HG03108 (cell line): Measurements from ENCODE around the gene CAV2.

Source experiments
- ATAC-seq: cut with Tn5 transposase; IDR thresholded peaks from one replicate; pipeline ENCODE4 v1.9.1; 2021; ENCODE audit warnings: moderate library complexity; ENCODE audit not compliant: unreplicated experiment

Gene CAV2

GRCh38 chr7:116494472-116494871 lies 5.1 kb upstream of the CAV2 start:
- ATAC-seq, result no peak

GRCh38 chr7:116495736-116496135 lies 3.8 kb upstream of the CAV2 start:
- ATAC-seq, result no peak

GRCh38 chr7:116496653-116497052 lies 2.9 kb upstream of the CAV2 start:
- ATAC-seq, result no peak

- no peak for ATAC-seq
Measured at GRCh38 chr7:116497708-116498107, 1.8 kb upstream of the CAV2 start.

GRCh38 chr7:116500078-116500853 lies 728 bp downstream of the CAV2 start:
- no peak for ATAC-seq

- no peak for ATAC-seq
Measured at GRCh38 chr7:116501425-116502167, 2.1 kb downstream of the CAV2 start.

- ATAC-seq, result no peak
Measured at GRCh38 chr7:116502201-116503096, 2.9 kb downstream of the CAV2 start.

GRCh38 chr7:116503835-116504234 lies 4.3 kb downstream of the CAV2 start:
- ATAC-seq, result no peak

- ATAC-seq, result no peak
Measured at GRCh38 chr7:116505278-116505677, 5.7 kb downstream of the CAV2 start.

GRCh38 chr7:116505823-116506222 lies 6.3 kb downstream of the CAV2 start:
- ATAC-seq, result no peak

- ATAC-seq, result no peak
Measured at GRCh38 chr7:116509982-116510579, 10.5 kb downstream of the CAV2 start.

GRCh38 chr7:116510795-116511194 lies 11.3 kb downstream of the CAV2 start:
- ATAC-seq, result no peak

GRCh38 chr7:116511552-116512519 lies 12.3 kb downstream of the CAV2 start:
- ATAC-seq, result peak; percentile 98

- ATAC-seq, result no peak
Measured at GRCh38 chr7:116512520-116513188, 13.1 kb downstream of the CAV2 start.

- ATAC-seq, result no peak
Measured at GRCh38 chr7:116515584-116515983, 16.0 kb downstream of the CAV2 start.

GRCh38 chr7:116516324-116516723 lies 16.8 kb downstream of the CAV2 start:
- ATAC-seq, result no peak

GRCh38 chr7:116517626-116518025 lies 18.1 kb downstream of the CAV2 start:
- no peak for ATAC-seq

GRCh38 chr7:116518961-116519360 lies 19.4 kb downstream of the CAV2 start:
- no peak for ATAC-seq

- ATAC-seq, result no peak
Measured at GRCh38 chr7:116521046-116521664, 21.6 kb downstream of the CAV2 start.
